MM.1S (cell line): ENCODE results near the gene STIM1.
A peak's percentile ranks its signal among the peaks of the same experiment; 100 is the strongest.

Experiments
- EZH2 ChIP-seq: fragments of 300-600 bp; sonication (generic); optimal IDR thresholded peaks from 2 replicates; pipeline ENCODE3; 2017; ENCODE audit warnings: low read depth, mild to moderate bottlenecking, antibody characterized with exemption, low read length, mixed read lengths
- EZH2phosphoT487 ChIP-seq: fragments of 300-600 bp; sonication (generic); IDR thresholded peaks from 2 replicates; pipeline ENCODE4 v1.6.1; 2018; ENCODE audit warnings: antibody characterized with exemption, low read length
- TF ChIP-seq, protein P1 (sequence below): fragments of 300-600 bp; sonication (generic); IDR thresholded peaks from 2 replicates; pipeline ENCODE4 v1.5.1; 2016; ENCODE audit warnings: antibody characterized with exemption, low read length, mixed read lengths

- TF ChIP-seq, protein P1, sequence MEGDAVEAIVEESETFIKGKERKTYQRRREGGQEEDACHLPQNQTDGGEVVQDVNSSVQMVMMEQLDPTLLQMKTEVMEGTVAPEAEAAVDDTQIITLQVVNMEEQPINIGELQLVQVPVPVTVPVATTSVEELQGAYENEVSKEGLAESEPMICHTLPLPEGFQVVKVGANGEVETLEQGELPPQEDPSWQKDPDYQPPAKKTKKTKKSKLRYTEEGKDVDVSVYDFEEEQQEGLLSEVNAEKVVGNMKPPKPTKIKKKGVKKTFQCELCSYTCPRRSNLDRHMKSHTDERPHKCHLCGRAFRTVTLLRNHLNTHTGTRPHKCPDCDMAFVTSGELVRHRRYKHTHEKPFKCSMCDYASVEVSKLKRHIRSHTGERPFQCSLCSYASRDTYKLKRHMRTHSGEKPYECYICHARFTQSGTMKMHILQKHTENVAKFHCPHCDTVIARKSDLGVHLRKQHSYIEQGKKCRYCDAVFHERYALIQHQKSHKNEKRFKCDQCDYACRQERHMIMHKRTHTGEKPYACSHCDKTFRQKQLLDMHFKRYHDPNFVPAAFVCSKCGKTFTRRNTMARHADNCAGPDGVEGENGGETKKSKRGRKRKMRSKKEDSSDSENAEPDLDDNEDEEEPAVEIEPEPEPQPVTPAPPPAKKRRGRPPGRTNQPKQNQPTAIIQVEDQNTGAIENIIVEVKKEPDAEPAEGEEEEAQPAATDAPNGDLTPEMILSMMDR, result peak; percentile 83
- no peak for TF ChIP-seq EZH2phosphoT487
- no peak for TF ChIP-seq EZH2
Measured at GRCh38 chr11:3824714-3825472, 30.6 kb upstream of the STIM1 start.
